Umbilical cord (tissue), 2 donors: ENCODE data around the gene LIPK. TPM values are rescaled to one million over a fixed set of nuclear protein-coding genes. Genes with fewer than 3 reads are reported as not detected.

Experiments used
- DNase-seq: peaks from one replicate; pipeline ENCODE4 v3.0.0-alpha.2; 2015; ENCODE audit warnings: low spot score
- total RNA-seq: library from RNA; depleted of rRNA; stranded (reverse); fragments of >200 nt; gene quantifications from one replicate; pipeline ENCODE4 v1.2.3, GENCODE V29; 2014; ENCODE audit warnings: low replicate concordance; ENCODE audit not compliant: insufficient read depth

LIPK gene
- total RNA-seq, 1 donor from 2014 or later = 4.8 TPM

DNA sequence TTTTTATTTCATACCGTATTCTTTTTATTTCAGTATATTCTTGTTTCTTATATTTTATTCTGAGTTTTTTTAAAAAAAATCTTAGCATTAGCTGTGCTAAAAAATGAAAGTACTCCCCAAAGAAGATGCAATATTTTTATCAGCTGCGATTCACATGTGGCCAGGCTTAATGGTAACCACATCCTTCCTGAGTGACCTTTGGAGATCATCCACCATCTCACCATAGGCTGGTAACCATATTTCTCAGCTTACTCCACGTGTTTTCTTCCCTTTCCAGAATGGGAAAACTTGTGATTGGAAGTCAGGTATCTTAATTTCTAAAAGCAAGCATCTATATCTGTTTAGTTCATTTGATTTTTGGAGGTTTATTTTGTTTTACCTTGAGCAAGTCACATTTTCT, 77.7 kb downstream of the LIPK start:
- no peak for DNase-seq

GRCh38 chr10:88786032-88786770, 80.2 kb downstream of the LIPK start:
- no peak for DNase-seq

DNA sequence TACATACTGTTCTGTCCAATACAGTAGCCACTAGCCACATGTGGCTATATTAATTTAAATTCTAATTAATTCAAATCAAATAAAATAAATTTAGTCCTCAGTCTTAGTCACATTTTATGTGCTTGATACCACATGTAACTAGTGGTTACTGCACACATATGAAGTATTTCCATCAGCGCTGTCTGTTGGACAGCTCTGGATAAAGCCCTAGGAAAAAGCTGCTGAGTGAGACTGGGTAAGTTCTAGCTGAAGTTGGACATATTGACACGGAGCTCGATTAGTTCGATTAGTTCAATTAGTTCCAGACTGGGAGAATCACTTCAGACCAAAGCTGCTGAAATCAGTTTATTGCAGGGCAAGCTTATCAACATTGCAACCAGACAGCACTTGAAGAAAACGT, 81.4 kb downstream of the LIPK start:
- DNase-seq = no peak

DNA sequence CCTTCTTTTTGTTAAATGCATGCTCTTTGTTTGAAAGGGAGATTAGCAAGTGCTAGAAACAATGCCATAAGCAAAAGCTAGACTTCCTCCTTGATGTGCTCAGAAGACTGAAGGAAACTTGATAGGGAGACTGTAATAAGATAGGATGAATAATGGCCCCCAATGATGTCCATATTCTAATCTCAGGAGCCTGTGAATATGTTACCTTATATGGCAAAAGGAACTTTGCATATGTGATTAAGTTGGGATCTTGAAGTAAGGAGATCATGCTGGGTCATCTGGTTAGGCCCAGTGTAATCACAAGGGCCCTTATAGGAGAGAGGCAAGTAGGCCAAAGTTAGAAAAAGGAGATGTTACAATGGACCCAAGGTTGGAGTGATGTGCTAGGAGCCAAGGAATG, 82.9 kb downstream of the LIPK start:
- no peak for DNase-seq

- no peak for DNase-seq
These were observed 85.9 kb downstream of the LIPK start for GRCh38 chr10:88791924-88792323.

GRCh38 chr10:88792661-88793060, 86.6 kb downstream of the LIPK start:
- peak; percentile 29 for DNase-seq

DNA sequence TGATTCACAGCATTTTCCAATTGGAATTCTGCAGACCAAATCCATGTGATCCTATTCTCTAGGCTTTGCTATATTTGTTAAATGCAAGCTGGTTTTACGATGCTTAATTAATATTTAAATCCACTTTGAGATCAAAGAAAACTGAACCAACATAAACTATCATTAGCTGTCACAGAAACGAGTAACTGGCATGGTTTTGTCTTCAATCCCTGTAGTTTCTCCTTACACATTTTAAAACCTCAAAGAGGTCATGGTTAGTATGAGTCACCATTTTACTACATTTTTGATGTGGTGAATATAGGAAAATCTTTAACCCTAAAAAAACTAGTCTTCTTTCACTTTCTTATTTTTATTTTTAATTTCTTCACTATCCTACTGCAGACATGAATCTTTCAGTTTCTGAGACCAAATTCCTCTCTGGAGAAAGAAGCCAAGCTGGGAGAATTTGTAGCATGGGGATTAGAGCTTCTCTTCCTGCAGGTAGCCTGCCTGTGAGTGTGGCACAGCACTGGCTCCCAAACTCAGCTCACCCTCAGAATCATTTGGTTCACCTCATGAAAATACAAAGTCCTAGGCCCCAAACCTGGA, 87.8 kb downstream of the LIPK start:
- no peak for DNase-seq

DNA sequence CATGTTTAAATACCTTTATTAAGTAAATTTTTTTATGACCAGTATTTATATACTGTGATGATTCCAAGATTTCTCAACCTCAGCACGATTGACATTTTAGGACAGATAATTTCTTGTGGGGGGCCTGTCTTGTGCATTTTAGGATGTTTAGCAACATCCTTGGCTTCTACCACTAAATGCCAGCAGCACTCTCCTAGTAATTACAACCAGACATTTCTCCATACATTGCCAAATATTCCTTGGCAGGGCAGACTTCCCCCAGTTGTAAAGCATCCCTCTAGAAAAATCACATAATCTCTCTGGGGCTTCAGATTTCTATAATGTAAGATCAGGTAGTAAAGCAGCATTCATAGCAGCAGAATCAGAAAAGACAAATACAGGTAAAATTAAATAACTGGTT, 88.7 kb downstream of the LIPK start:
- DNase-seq = no peak

DNA sequence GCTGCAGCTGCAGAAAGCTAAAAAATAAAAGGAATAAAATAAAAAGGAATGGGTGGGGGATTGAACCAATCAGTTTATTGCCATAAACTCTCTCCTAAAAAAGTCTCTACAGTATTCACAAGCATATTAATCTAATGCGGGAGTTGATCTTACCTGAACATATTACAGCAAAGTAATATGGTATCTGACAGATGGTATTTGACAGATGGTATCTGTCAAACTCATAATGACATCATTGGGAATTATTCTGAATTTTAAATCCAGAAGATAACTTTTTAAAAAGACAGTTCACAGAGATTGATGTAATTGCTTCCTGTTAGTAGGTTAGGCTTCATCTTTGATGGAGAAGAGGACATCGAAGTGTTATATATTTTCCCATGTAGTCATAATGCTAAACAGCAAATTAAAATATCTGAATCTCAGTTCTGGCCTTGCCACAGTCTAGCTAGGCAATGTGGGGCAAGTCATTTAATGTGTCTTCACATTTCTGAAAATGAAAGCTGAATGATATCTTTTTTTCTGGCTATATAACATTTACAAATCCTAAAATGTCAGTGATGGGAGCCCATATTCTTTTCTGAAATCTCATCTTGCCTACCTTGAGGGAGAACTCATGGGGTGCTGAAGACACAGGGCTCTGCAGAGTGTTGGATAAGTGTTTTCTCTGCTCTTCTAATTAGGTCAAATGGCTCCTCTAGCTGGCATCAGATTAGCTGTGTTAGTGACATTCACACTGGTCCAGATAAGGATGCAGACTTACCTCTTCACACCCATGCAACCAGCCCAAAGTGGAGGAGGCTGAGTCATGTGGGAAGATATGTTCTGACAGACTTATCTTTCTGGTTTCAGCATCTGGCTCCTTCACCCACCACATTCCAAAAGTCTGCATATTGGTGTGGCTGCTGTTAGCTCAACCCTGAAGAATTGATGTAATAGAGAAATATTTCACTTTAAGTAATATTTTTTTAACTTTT, 94.4 kb downstream of the LIPK start:
- DNase-seq = peak; percentile 42

Other genes with a start within 250 kb of the LIPK start
- gene RNLS, start 122.9 kb upstream of the LIPK start, total RNA-seq = 5.3 TPM
- 4.1 TPM for gene LIPJ, start 119.5 kb upstream of the LIPK start, total RNA-seq
- 5.5 TPM for gene LIPF, start 41.8 kb upstream of the LIPK start, total RNA-seq
- gene LIPN, start 53.8 kb downstream of the LIPK start, total RNA-seq = not detected
- not detected for gene LIPM, start 96.5 kb downstream of the LIPK start, total RNA-seq
- 1.4 TPM for gene ANKRD22, start 145.6 kb downstream of the LIPK start, total RNA-seq
- 25.5 TPM for gene STAMBPL1, start 174.0 kb downstream of the LIPK start, total RNA-seq
- gene ACTA2, start 246.5 kb downstream of the LIPK start, total RNA-seq = 11,557 TPM